SU-DHL-6 (cell line): ENCODE results near the gene RFTN1.

Source experiments
- H2AFZ ChIP-seq: fragments of 200-600 bp; sonication (generic); 2 replicates; pipeline ENCODE4 v1.6.1; 2014; ENCODE audit warnings: low read depth, mild to moderate bottlenecking, moderate library complexity, mixed read lengths, antibody characterized with exemption, low read length; ENCODE audit not compliant: severe bottlenecking
- H3F3A ChIP-seq: fragments of 200-600 bp; shearing (Covaris generic); 2 replicates; pipeline ENCODE4 v1.6.0; 2016; ENCODE audit warnings: antibody characterized with exemption, mild to moderate bottlenecking; ENCODE audit not compliant: insufficient read depth
- H3K27ac ChIP-seq: fragments of 200-600 bp; sonication (generic); 2 replicates; pipeline ENCODE4 v1.5.1; 2016; ENCODE audit warnings: low read depth, mild to moderate bottlenecking, low read length, moderate library complexity, mixed read lengths
- H3K27me3 ChIP-seq: fragments of 200-600 bp; sonication (generic), shearing (Covaris generic); 2 replicates; pipeline ENCODE4 v1.6.0; 2014; ENCODE audit warnings: mild to moderate bottlenecking, low read length
- H3K36me3 ChIP-seq: fragments of 200-600 bp; sonication (generic); 2 replicates; pipeline ENCODE4 v1.6.1; 2014; ENCODE audit warnings: mild to moderate bottlenecking, low read length, mixed read lengths
- H3K4me2 ChIP-seq: fragments of 300-600, 200-600 bp; shearing (Covaris generic), sonication (generic); 2 replicates; pipeline ENCODE4 v1.6.0; 2014; ENCODE audit warnings: low read length, low read depth, mild to moderate bottlenecking; ENCODE audit not compliant: poor library complexity, severe bottlenecking
- H3K4me3 ChIP-seq: fragments of 200-600 bp; sonication (generic); 2 replicates; pipeline ENCODE4 v1.5.1; 2014; ENCODE audit warnings: antibody characterized with exemption, low read length, mild to moderate bottlenecking, mixed read lengths; ENCODE audit not compliant: insufficient read depth, poor library complexity, severe bottlenecking
- H3K79me2 ChIP-seq: fragments of 200-600 bp; sonication (generic); 2 replicates; pipeline ENCODE4 v1.6.1; 2014; ENCODE audit warnings: mild to moderate bottlenecking, low read length, moderate library complexity; ENCODE audit not compliant: insufficient read depth
- H3K9ac ChIP-seq: fragments of 200-600 bp; sonication (generic); 2 replicates; pipeline ENCODE4 v1.7.0; 2014; ENCODE audit warnings: mild to moderate bottlenecking, low read length
- H3K9me2 ChIP-seq: fragments of 200-600 bp; sonication (generic); replicated peaks from 2 replicates; pipeline ENCODE4 v1.6.1; 2014; ENCODE audit warnings: low read length; ENCODE audit not compliant: insufficient read depth
- H3K9me3 ChIP-seq: fragments of 200-600 bp; sonication (generic); 2 replicates; pipeline ENCODE4 v1.6.1; 2014; ENCODE audit warnings: low read length, mixed read lengths; ENCODE audit not compliant: insufficient read depth
- H4K20me1 ChIP-seq: fragments of 200-600 bp; sonication (generic); 2 replicates; pipeline ENCODE4 v1.6.1; 2014; ENCODE audit warnings: low read depth, mild to moderate bottlenecking, antibody characterized with exemption, low read length, moderate library complexity, mixed read lengths
- CTCF ChIP-seq: fragments of 200-600 bp; sonication (generic); IDR thresholded peaks from one replicate; pipeline ENCODE4 v1.5.1; 2017; ENCODE audit warnings: antibody characterized with exemption, mild to moderate bottlenecking, low read length, moderate library complexity; ENCODE audit not compliant: insufficient read depth, poor library complexity, severe bottlenecking
- EZH2phosphoT487 ChIP-seq: fragments of 200-600 bp; sonication (generic), shearing (Covaris generic); conservative IDR thresholded peaks from 2 replicates; pipeline ENCODE4 v1.6.1; 2018; ENCODE audit warnings: mild to moderate bottlenecking, antibody characterized with exemption, low read length, moderate library complexity, mixed read lengths

Gene RFTN1

GRCh38 chr3:16332904-16333426 lies 180.5 kb downstream of the RFTN1 start:
- TF ChIP-seq EZH2phosphoT487 (no peak), CTCF (no peak)
- Histone ChIP-seq H3K9me3 (no peaks in the 10 kb centered on the region), H3K4me2 (no peak overlapping the region), H3K27ac (no peak overlapping the region), H3K9ac (no peak overlapping the region), H4K20me1 (no peaks in the 10 kb centered on the region; the same call in 1 of the 2 replicates), H3K4me3 (no peak overlapping the region), H3K36me3 (peaks cover 37% of the 10 kb centered on the region), H3F3A (no peaks in the 10 kb centered on the region), H2AFZ (no peak overlapping the region), H3K79me2 (peaks cover 53% of the 10 kb centered on the region), H3K27me3 (no peaks in the 10 kb centered on the region), H3K9me2 (no peaks in the 10 kb centered on the region)

- no peak for TF ChIP-seq EZH2phosphoT487
- Histone ChIP-seq H3K4me2 (no peak overlapping the region), H3F3A (no peaks in the 10 kb centered on the region), H3K36me3 (peaks cover 38% of the 10 kb centered on the region), H3K27ac (no peak overlapping the region), H2AFZ (no peak overlapping the region), H3K9ac (no peak overlapping the region), H3K9me3 (no peaks in the 10 kb centered on the region), H3K4me3 (no peak overlapping the region), H3K9me2 (no peaks in the 10 kb centered on the region), H4K20me1 (no peaks in the 10 kb centered on the region; the same call in 1 of the 2 replicates), H3K27me3 (no peaks in the 10 kb centered on the region), H3K79me2 (peaks cover 42% of the 10 kb centered on the region)
Measured at GRCh38 chr3:16331319-16331883, 182.1 kb downstream of the RFTN1 start.

GRCh38 chr3:16330351-16330750 lies 183.1 kb downstream of the RFTN1 start:
- Histone ChIP-seq H3K9ac (no peak overlapping the region), H3K79me2 (peaks cover 37% of the 10 kb centered on the region), H3K9me2 (no peaks in the 10 kb centered on the region), H3F3A (no peaks in the 10 kb centered on the region), H3K27me3 (no peaks in the 10 kb centered on the region), H3K36me3 (peaks cover 43% of the 10 kb centered on the region), H3K4me3 (no peak overlapping the region), H3K4me2 (no peak overlapping the region), H2AFZ (no peak overlapping the region), H4K20me1 (no peaks in the 10 kb centered on the region; the same call in 1 of the 2 replicates), H3K27ac (no peak overlapping the region), H3K9me3 (no peaks in the 10 kb centered on the region)
- TF ChIP-seq EZH2phosphoT487 (no peak), CTCF (no peak)

- H3K4me3 ChIP-seq: no peak overlapping the region
- H3K36me3 ChIP-seq: peaks cover 40% of the 10 kb centered on the region; the same call in 1 of the 2 replicates
- no peaks in the 10 kb centered on the region for H3K9me2 ChIP-seq
- no peaks in the 10 kb centered on the region for H3K9me3 ChIP-seq
- H4K20me1 ChIP-seq: no peaks in the 10 kb centered on the region; the same call in 1 of the 2 replicates
- 0 out of 2 replicates have a peak, but pooled peaks cover 4% of the 10 kb centered on the region for H3F3A ChIP-seq
- H3K27me3 ChIP-seq: no peaks in the 10 kb centered on the region
- TF ChIP-seq CTCF (no peak), EZH2phosphoT487 (no peak)
- no peak overlapping the region for H3K9ac ChIP-seq
- H3K79me2 ChIP-seq: peaks cover 32% of the 10 kb centered on the region
- no peak overlapping the region for H2AFZ ChIP-seq
- H3K4me2 ChIP-seq: no peak overlapping the region
- no peak overlapping the region for H3K27ac ChIP-seq
Measured at GRCh38 chr3:16329826-16330129, 183.7 kb downstream of the RFTN1 start.
